HepG2 (cell line): Measurements from ENCODE around the gene INPP1. TPM values are rescaled to one million over a fixed set of nuclear protein-coding genes. Genes with fewer than 3 reads are reported as not detected.

Source experiments
- AKAP8 ChIP-seq: sonication (generic); formaldehyde crosslinking; IDR thresholded peaks from 2 replicates; pipeline ENCODE4 v1.5.1; 2020; ENCODE audit warnings: mild to moderate bottlenecking, missing genetic modification reagents
- CAMTA2 ChIP-seq: sonication (generic); formaldehyde crosslinking; IDR thresholded peaks from 2 replicates; pipeline ENCODE4 v1.4.0; 2020; ENCODE audit warnings: mild to moderate bottlenecking, missing genetic modification reagents, borderline replicate concordance
- CENPT ChIP-seq: sonication (generic); formaldehyde crosslinking; IDR thresholded peaks from 2 replicates; pipeline ENCODE4 v1.8.0; 2022; ENCODE audit warnings: low read depth, mild to moderate bottlenecking, moderate library complexity, missing genetic modification reagents
- DZIP1 ChIP-seq: sonication (generic); formaldehyde crosslinking; IDR thresholded peaks from 2 replicates; pipeline ENCODE4 v1.5.0; 2020; ENCODE audit warnings: mild to moderate bottlenecking, missing genetic modification reagents
- HOXA7 ChIP-seq: sonication (generic); formaldehyde crosslinking; IDR thresholded peaks from 2 replicates; pipeline ENCODE4 v1.8.1; 2022; ENCODE audit warnings: mild to moderate bottlenecking, missing genetic modification reagents, moderate library complexity
- KMT2A ChIP-seq: sonication (generic); formaldehyde crosslinking; IDR thresholded peaks from 2 replicates; pipeline ENCODE4 v1.4.0; 2020; ENCODE audit warnings: missing genetic modification reagents
- MED8 ChIP-seq: sonication (generic); formaldehyde crosslinking; IDR thresholded peaks from 2 replicates; pipeline ENCODE4 v1.8.1; 2023; ENCODE audit warnings: mild to moderate bottlenecking, missing genetic modification reagents; ENCODE audit not compliant: insufficient replicate concordance
- MXD1 ChIP-seq: sonication (generic); formaldehyde crosslinking; IDR thresholded peaks from 2 replicates; pipeline ENCODE4 v1.4.0; 2020; ENCODE audit warnings: mild to moderate bottlenecking, missing genetic modification reagents
- NAIF1 ChIP-seq: sonication (generic); formaldehyde crosslinking; IDR thresholded peaks from 2 replicates; pipeline ENCODE4 v1.5.0; 2020; ENCODE audit warnings: mild to moderate bottlenecking, missing genetic modification reagents, borderline replicate concordance
- NFATC3 ChIP-seq: sonication (generic); formaldehyde crosslinking; IDR thresholded peaks from 2 replicates; pipeline ENCODE4 v1.5.1; 2020; ENCODE audit warnings: mild to moderate bottlenecking, missing genetic modification reagents
- NFE2 ChIP-seq: sonication (generic); formaldehyde crosslinking; IDR thresholded peaks from 2 replicates; pipeline ENCODE4 v1.4.0; 2020; ENCODE audit warnings: missing genetic modification reagents
- PCBP1 ChIP-seq: fragments of 200-400 bp; formaldehyde crosslinking; IDR thresholded peaks from 2 replicates; pipeline ENCODE4 v1.6.1; 2017; ENCODE audit warnings: mild to moderate bottlenecking, low read depth, low read length, borderline replicate concordance
- RFXANK ChIP-seq: IDR thresholded peaks from 2 replicates; pipeline ENCODE4 v1.6.1; 2016
- RXRA ChIP-seq: sonication (generic); formaldehyde crosslinking; IDR thresholded peaks from 2 replicates; pipeline ENCODE4 v1.5.1; 2020; ENCODE audit warnings: missing genetic modification reagents
- SALL2 ChIP-seq: sonication (generic); formaldehyde crosslinking; IDR thresholded peaks from 2 replicates; pipeline ENCODE4 v1.8.1; 2023; ENCODE audit warnings: mild to moderate bottlenecking, missing genetic modification reagents, inconsistent platforms
- TFDP2 ChIP-seq: sonication (generic); formaldehyde crosslinking; IDR thresholded peaks from 2 replicates; pipeline ENCODE4 v1.4.0; 2020; ENCODE audit warnings: missing genetic modification reagents
- ZNF160 ChIP-seq: sonication (generic); formaldehyde crosslinking; IDR thresholded peaks from 2 replicates; pipeline ENCODE4 v1.8.0; 2022; ENCODE audit warnings: mild to moderate bottlenecking, inconsistent platforms, missing genetic modification reagents
- ZNF296 ChIP-seq: sonication (generic); formaldehyde crosslinking; conservative IDR thresholded peaks from 2 replicates; pipeline ENCODE4 v1.5.0; 2020; ENCODE audit warnings: mild to moderate bottlenecking, missing genetic modification reagents
- ZNF430 ChIP-seq: sonication (generic); formaldehyde crosslinking; IDR thresholded peaks from 2 replicates; pipeline ENCODE4 v1.9.0; 2021; ENCODE audit warnings: mild to moderate bottlenecking, missing genetic modification reagents
- ZNF512B ChIP-seq: sonication (generic); formaldehyde crosslinking; IDR thresholded peaks from 2 replicates; pipeline ENCODE4 v1.5.1; 2020; ENCODE audit warnings: missing genetic modification reagents, mild to moderate bottlenecking, borderline replicate concordance
- ZNF550 ChIP-seq: sonication (generic); formaldehyde crosslinking; IDR thresholded peaks from 2 replicates; pipeline ENCODE4 v1.4.0; 2020; ENCODE audit warnings: mild to moderate bottlenecking, missing genetic modification reagents, borderline replicate concordance
- ZNF562 ChIP-seq: sonication (generic); formaldehyde crosslinking; IDR thresholded peaks from 2 replicates; pipeline ENCODE4 v1.8.0; 2022; ENCODE audit warnings: missing genetic modification reagents, borderline replicate concordance
- ZNF780A ChIP-seq: sonication (generic); formaldehyde crosslinking; IDR thresholded peaks from 2 replicates; pipeline ENCODE4 v1.8.0; 2022; ENCODE audit warnings: mild to moderate bottlenecking, missing genetic modification reagents, moderate library complexity
- ZSCAN29 ChIP-seq: sonication (generic); formaldehyde crosslinking; conservative IDR thresholded peaks from 2 replicates; pipeline ENCODE4 v1.4.0; 2020; ENCODE audit warnings: mild to moderate bottlenecking, missing genetic modification reagents
- polyA plus RNA-seq, 8 experiments: library from polyadenylated mRNA; depleted of rRNA in 3 of 8; stranded (reverse) in 7 of 8; unstranded in 1 of 8; fragments of >200 nt; fragmentation: Illumina TruSeq in 4 of 8; extraction: Trizol in 4 of 8; gene quantifications; 2 replicates each; pipeline versions ENCODE4 v1.2.1 to v1.2.3, GENCODE V29; 2011 to 2016; ENCODE audit warnings: low read depth in 4 of 8, missing spikeins in 1 of 8, mixed read lengths in 1 of 8; ENCODE audit not compliant: insufficient read depth in 1 of 8
- total RNA-seq, 5 experiments: library from RNA; depleted of rRNA; stranded (reverse); fragments of >200 nt; fragmentation: Illumina TruSeq; extraction: Trizol; gene quantifications; 2 replicates each; pipeline ENCODE4 v1.2.3, GENCODE V29; 2016; ENCODE audit warnings: low read depth in 1 of 5

The INPP1 gene
- total and polyA plus RNA-seq, 2 of the 13 experiments (the other 11 are each of a cell fraction or from before 2014, with no cell fraction given): 10.0 to 13.3 TPM

GRCh38 chr2:190334479-190335224, 8.7 kb upstream of the INPP1 start (continued):
- TF ChIP-seq NFE2 (CRISPR knock-in tag) (no peak), ZSCAN29 (CRISPR knock-in tag) (no peak), ZNF780A (CRISPR knock-in tag) (no peak), ZNF562 (CRISPR knock-in tag) (no peak), KMT2A (CRISPR knock-in tag) (peak; percentile 53; the same call in 1 of the 2 replicates), NFATC3 (CRISPR knock-in tag) (no peak), HOXA7 (no peak), MED8 (CRISPR knock-in tag) (no peak), RFXANK (CRISPR knock-in tag) (no peak), ZNF160 (CRISPR knock-in tag) (no peak), RXRA (CRISPR knock-in tag) (no peak; the same call in 1 of the 2 replicates), PCBP1 (no peak), ZNF550 (CRISPR knock-in tag) (no peak), TFDP2 (CRISPR knock-in tag) (no peak), ZNF430 (CRISPR knock-in tag) (0 out of 2 replicates have a peak, but pooled peaks have one; percentile 20), SALL2 (no peak), CAMTA2 (CRISPR knock-in tag) (no peak), ZNF296 (CRISPR knock-in tag) (no peak), CENPT (no peak), MXD1 (no peak), AKAP8 (no peak), ZNF512B (CRISPR knock-in tag) (no peak), DZIP1 (CRISPR knock-in tag) (no peak), NAIF1 (CRISPR knock-in tag) (no peak)
